ENCODE measurements around the gene ITGA6.

GRCh38 chr2:172435606-172435911, 8.2 kb downstream of the ITGA6 start:
- TF ChIP-seq ZNF24 (tag by site-specific recombination; IDR thresholded peaks at IDR 0.05) (no peak), CTCF (tag by site-specific recombination; IDR thresholded peaks at IDR 0.05) (no peak), ZBTB7A (tag by site-specific recombination; IDR thresholded peaks at IDR 0.05; ENCODE audit: low read depth) (no peak), ZNF660 (tag by site-specific recombination; IDR thresholded peaks at IDR 0.05) (no peak), ZNF335 (tag by site-specific recombination; conservative IDR thresholded peaks at IDR 0.05) (no peak), ZNF664 (tag by site-specific recombination; IDR thresholded peaks at IDR 0.05) (no peak), ZNF10 (tag by site-specific recombination; IDR thresholded peaks at IDR 0.05) (no peak), REST (tag by site-specific recombination; IDR thresholded peaks at IDR 0.05) (no peak), GLI2 (tag by site-specific recombination; IDR thresholded peaks at IDR 0.05; ENCODE audit: borderline replicate concordance, low read depth) (no peak), YY1 (tag by site-specific recombination; IDR thresholded peaks at IDR 0.05) (no peak)

All from HEK293 (cell line).